GM18858 (cell line): ENCODE measurements around the gene CFAP53.
"Not testable (repeated sequence)": the region's sequence is repeated elsewhere in the genome, so short reads cannot be mapped to it uniquely, and the experiment has no call there.

Experiments
- ATAC-seq: cut with Tn5 transposase; IDR thresholded peaks from one replicate; pipeline ENCODE4 v1.9.1; 2021; ENCODE audit not compliant: unreplicated experiment

The CFAP53 gene, protein sequence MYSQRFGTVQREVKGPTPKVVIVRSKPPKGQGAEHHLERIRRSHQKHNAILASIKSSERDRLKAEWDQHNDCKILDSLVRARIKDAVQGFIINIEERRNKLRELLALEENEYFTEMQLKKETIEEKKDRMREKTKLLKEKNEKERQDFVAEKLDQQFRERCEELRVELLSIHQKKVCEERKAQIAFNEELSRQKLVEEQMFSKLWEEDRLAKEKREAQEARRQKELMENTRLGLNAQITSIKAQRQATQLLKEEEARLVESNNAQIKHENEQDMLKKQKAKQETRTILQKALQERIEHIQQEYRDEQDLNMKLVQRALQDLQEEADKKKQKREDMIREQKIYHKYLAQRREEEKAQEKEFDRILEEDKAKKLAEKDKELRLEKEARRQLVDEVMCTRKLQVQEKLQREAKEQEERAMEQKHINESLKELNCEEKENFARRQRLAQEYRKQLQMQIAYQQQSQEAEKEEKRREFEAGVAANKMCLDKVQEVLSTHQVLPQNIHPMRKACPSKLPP

DNA sequence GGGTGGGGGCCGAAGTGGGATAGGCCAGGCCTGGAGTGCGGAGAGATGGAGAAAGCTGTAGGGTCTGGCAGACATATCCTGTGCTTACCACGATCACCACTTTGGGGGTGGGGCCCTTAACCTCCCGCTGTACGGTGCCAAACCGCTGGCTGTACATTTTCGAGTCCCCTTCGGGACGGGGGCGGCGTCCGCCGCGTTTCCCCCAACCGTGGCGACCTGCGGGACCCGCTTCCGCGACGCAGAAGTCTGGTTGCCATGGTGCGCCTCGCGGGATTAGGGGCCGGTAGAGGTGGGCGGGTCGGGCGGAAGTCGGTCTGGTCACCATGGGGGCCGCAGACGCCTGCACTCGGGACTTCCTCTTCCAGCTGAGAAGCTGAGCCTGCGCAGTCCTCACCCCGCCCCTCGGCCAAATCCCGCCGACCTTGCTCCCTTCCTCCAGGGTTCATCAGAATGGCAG lies at the start of gene CFAP53:
Gene CFAP53 (minus strand): TSS at position 248 of the 457 bp plus-strand sequence. CDS start 91 bp downstream, at position 157.
- ATAC-seq = peak; percentile 68

DNA sequence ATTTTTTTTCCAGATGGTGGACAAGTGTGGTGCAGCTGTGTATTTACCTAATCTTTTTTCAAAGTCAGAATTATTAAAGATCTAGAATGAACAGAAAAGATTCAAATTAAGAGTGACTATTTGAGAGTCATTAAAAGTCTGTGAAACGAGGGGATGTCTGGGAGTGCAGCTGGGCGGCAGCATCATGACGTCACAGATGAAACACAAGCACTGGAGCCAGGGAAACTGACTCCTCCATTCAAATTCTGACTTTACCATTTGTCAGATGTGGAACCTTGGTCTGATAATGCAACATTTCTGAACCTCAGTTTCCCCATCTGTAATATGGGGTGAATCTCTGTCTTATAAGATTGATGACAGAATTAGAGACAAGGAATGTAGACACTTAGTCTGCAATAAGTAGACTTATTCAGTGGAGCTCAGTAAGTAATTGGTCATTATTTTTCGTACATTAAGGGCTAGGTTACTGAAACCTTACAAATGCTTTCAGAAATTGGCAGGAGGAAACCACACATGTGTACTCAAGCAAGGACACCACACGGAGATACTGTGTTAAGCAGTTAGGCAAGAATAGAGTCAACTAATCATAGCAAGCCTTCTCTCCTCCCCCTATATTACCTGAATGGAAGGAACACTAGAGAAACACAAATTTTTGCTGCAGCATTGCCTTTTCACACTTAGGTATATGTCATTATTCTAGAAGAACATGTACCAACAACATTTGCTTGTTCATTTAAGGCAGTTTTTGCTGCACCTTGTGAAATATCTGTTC lies 49.0 kb upstream of the CFAP53 start:
- peak; percentile 70 for ATAC-seq

DNA sequence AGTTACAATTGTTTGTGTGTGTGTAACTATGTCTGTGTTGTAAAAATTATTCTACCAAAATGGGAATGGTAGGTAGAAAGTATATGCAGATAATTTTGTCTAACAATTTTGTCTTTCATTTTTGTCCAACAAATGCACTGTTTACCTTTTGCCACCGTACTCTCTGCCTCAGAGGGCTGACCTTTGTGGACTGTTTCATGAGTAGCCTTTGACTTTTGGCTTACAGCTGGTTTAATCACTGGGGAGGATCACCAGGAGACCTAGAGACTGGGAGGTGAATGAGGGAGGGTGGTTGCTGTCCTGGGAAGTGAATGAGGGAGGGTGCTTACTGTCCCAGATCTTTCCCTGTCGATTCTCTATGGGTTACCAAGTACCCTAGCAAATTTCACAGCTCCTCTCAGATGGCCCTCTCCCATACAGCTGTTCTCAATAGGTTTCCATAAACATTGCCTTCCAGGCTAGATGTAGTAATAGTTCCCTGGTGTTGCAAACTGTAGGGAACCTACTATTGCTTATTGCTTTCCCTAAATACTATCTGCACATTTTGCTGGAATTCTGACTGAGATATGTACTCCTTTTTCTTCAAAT lies 47.7 kb upstream of the CFAP53 start:
- ATAC-seq = no peak

DNA sequence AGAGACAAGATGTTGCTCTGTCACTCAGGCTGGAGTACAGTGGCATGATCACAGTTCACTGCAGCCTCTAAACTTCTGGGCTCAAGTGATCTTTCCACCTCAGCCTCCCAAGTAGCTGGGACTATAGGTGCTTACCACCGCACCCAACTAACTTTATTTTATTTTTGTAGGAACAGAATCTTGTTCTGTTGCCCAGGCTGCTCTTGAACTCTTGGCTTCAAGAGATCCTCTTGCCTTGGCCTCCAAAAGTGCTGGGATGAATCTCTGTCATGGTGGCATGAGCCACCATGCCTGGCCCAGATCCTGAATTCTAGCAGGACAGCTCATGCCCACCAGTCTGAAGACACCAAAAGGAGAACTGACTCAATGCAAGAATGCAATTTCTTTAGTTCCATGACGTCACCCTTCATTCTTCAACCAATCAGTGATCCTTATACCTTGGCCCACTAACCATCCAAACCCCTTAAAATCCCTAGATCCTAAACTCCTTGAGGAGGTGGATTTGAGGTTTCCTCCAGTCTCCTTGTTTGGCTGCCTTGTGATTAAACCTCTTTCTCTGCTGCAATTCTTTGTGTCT lies 46.8 kb upstream of the CFAP53 start:
- ATAC-seq = peak; percentile 18

DNA sequence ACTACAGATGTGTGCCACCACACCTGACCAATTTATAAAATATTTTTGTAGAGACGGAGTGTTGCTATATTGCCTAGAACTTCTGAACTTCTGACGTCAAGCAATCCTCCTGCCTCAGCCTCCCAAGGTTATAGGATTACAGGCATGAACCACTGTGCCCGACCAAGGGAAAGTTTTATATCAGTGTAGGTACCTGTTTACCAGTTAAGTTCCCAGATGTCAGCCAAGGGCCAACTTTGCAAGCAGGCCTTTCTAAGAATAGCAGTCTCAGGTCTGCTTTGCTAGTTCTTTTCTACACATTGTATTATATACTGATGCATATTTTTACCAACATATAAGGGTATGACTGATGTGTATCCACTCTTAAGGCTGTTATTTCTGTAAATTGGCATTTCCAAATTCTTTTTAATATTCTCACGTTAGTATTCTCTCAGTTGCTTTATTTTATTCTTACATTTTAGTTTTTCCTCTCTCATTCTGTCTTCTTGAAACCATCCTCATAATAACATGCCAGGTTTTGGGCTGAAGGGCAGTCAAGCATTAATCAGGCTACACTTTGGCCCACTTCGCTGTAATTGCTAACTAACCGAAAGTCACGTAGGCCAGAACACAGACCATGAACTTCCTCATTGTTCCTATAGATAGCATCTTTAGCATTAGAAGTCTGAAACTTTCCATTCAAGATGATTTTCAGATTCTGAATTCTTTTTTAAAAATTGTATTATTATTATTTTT lies 46.2 kb upstream of the CFAP53 start:
- ATAC-seq = peak; percentile 56

DNA sequence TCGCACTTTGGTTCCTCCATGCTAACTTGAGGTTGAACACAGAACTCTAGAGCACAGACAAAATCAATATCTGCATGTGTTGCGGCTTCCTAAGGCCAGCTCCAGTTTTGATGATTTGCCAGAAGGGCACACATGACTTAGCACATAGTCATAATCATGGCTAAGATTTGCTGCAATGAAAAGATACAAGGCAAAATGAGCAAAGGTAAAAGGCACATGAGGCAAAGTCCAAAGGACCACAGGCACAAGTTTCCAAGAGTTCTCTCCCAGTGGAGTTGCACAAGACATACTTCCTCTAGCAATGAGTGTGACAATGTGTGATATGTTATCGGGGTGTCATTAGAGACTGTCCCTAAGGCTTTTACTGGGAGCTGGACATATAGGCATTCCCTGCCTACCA lies 45.4 kb upstream of the CFAP53 start:
- no peak for ATAC-seq

DNA sequence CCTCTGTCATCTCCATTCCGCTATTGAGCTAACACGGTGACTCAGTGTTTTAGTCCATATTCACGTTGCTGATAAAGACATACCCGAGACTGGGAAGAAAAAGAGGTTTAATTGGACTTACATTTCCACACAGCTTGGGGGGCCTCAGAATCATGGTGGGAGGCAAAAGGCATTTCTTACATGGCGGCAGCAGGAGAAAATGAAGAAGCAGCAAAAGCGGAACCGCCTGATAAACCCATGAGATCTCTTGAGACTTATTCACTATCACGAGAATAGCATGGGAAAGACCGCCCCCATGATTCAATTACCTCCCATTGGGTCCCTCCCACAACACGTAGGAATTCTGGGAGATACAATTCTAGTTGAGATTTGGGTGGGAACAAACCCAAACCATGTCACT lies 43.8 kb upstream of the CFAP53 start:
- ATAC-seq = no peak

DNA sequence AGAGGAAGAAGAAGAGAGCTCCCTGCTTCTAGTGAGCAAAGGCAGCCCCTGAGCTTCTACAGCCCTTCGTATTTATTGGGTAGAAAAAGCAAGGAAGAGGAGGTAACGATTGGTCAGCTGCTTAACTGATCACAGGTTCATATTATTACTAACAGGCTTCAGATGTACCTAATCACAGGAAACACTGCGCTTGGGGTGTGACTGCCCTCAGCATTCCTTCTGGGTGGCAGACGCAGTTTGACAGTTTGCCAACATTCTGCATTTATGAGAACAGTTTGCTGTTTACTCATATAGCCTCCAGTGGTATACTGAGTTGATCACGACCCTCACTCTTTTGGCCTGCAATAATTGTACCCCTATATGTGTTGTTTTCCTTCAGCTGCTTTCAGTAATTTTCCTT lies 42.6 kb upstream of the CFAP53 start:
- not testable (repeated sequence) for ATAC-seq

DNA sequence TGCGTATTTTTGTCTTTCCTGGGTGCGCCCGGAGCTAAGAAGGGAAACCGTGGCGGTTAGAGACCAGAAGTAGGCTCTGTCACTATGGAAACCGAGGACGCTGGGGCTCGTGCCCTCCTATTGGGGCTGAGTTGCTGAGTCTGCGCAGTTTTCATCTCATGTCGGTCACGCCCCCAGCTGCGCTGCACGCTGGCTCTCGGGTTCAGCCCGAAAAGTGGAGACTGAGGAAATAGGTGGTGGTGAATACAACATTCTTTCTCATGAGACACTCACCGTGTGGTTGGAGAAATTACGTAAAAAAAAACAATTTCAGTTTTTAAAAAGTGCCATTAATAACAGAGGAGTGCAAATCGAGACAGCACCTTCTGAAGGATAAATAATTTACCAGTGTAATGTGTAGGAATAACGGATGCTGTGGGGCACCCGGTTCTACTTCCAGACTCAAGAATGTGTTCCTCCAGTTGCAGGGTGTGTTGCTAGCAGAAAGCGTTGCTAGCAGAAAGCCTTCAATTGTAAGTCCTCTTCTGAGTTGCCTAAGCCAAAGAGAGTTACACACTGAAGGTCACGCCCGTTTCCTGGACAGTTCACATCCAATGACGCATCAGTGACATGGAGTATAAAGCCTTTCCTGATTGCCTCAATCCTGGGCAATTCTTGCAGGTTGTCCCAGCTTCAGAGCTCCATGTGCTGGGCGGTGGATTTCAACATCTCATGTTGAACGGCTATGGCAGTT lies 41.6 kb upstream of the CFAP53 start:
- ATAC-seq = peak; percentile 81

DNA sequence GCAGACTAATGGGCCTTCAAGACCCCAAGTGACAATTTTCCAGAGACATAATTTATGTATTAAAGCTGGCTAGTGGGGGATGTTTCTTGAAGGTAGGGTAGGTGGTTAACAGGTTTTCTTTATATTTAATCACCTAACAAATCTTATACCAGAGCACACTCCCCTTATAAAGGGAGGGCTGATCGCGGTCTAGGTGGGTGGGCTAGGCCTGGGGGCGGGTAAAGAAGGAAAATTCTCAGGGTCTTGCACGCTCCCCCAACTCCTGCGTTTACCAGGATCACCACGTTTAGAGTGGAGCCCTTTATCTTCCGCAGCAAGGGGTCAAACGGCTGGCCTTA lies 41.1 kb upstream of the CFAP53 start:
- no peak for ATAC-seq

DNA sequence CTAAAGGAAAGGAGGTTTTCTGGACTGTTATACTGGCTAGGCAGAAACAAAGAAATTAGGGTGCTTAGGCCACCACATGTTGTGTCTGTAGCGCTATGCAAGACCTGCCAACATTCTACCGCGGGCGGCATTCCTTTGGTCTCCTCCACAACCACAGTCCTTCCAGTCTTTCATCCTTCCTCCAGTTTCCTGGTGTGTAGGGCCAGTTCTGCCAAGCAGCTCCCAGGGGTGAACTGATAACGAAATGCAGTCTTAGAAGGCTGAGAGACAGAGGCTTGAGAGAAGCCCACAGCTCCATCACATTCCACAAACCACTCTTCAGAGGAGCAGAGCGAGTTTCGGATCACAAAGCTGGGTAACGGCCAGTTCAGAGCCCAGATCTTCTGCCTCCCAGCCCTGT lies 40.6 kb upstream of the CFAP53 start:
- no peak for ATAC-seq

DNA sequence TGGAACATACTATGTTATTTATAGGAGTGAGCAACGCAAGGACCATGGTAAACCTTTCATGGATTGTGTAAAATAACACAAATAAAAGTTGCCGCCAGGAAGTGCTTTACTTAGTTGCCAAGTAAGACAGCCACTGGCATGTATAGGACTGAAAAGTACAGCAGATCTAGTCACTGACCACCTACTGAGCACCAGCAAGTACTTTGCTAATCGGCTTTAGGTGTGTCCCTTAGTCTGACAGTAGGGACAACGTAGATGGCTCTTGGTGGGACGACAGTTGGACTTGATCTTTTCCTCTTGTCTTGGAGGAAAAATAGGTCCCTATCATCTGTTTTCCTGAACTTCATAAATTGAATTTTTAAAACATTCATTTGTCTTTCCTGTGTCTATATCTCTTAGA lies 34.8 kb upstream of the CFAP53 start:
- no peak for ATAC-seq

DNA sequence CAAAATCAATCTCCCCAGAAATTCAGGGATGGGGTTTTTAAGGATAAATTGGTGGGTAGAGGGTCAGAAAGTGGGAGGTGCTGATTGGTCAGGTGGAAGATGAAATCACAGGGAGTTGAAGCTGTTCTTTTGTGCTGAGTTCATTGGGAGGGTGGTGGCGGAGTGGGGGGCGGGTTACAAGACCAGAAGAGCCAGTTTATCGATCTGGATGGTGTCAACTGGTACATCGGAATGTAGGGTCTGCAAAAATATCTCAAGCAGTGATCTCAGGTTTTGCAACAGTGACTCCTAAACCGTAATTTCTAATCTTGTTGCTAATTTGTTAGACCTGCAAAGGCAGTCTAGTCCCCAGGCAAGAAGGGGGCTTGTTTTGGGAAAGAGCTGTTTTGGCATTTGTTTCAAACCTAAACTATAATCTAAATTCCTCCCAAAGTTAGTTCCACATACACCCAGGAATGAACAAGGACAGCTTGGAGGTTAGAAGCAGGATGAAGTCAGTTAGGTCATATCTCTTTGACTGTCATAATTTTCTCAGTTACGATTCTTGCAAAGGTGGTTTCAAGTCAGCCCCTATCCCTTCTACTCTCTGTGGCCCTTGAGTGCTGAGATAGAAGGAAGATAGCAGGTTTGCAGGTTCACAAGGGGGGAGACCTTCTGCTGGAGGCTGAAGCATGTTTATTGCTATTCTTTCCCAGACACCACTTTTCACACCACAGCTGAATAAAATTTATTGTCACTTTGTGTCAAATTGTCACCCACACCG lies 33.5 kb upstream of the CFAP53 start:
- ATAC-seq = no peak

DNA sequence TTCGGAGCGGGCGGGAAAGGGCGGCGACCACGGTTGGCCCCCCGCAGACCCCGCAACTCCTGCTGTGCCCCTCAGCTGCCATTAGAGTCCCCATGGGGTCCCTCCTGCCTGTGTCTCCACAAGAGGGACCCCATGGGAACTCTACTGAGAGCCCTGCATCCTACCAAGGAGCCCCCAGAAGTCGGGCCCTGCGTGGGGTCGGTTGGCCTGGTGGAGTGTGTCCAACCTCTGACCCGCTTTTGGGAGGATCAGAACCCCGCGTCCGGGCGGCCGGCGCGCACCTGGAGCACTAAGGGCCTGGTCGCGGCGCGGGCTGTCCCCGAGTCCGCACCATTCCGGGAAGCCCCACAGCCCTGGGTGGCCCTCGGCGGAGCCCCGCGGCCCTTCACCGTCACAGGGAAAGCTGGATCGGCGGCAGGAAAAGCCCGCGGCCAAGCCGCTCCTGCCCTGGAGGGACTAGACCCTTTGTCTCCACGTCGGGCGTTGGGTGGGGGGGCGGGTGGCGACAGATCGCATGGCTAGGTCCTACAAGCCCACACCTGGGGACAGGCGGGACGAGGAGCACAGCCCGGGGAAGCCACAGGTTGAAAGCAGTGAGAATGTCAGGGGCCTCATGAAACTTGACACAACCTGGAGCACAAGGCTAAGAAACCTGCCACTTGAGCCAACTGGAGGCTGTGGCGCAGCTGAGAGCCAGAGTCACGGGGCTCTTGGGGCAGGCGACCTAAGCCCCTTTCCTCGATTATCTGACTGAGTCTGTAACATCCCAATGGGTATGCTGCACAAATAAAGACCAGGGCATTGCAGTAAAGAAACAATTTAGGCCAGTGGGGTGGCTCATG lies 32.4 kb upstream of the CFAP53 start:
- ATAC-seq = no peak

DNA sequence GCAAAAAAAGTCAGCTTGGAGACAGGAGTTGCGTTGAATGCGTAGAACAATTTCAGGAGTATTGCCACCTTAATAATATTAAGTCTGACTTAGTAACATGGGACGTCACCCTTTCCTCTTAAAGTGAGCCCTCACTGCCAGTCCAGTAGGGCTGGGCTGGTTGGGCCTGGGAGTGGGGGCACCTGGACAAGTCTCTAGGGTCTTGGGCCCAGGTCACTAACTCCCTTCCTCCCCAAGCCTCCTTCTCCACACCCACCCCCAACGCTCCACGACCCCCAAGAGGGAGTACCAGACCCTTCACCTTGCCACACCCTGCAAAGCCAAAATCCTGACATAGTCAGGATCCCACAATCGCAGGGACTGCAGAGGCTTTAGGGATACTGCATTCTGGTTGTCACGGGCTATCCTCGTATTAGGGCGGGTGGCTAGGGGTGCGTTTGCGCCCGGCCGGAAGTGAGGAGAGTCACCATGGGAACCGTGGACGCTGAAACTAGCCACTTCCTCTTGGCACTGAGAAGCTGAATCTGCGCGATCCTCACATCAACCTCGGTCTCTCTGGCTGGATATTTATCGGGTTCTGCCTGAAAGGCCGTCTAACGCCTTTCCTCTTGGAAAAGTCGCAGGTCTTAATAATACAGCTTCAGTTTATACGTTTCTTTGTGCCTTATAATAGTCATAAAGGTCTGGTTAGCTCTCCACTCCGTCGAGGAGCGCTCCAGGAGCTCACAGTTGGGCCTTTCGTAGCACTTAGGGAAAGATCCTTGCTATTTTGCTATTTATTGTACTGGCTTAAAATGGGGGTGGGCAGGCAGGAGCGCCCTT lies 31.5 kb upstream of the CFAP53 start:
- ATAC-seq = peak; percentile 99

DNA sequence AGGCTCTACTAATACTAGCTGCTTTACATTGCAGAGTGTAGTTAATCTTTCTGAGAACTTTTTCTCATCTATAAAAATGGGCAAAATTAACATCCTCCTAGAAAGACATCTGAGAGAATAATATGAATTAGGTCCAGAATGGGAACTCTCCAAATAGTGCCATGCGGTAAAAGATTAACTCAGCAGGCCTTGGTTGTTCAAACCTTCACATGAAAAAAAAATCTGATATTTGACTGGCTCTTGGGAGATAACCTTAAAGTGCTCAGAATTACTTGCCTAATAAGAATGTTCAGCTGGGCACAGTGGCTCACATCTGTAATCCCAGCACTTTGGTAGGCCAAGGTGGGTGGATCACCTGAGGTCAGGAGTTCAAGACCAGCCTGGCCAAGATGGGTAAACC lies 26.7 kb upstream of the CFAP53 start:
- ATAC-seq = no peak

DNA sequence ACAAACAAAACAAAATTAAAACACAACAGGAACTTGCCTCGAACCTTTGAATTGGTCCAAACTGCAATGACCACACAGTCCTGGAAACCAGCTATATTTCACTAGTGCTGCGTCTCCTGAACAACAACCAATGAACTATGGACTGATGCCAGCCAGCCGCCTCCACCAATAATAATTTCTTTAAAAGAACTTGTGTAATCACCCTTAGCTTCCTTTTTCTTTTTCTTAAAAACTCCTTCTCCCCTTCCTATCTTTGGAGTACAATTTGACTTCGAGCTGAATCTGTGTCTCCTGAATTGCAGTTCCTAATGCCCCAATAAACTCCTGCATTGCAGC lies 22.8 kb upstream of the CFAP53 start:
- no peak for ATAC-seq
